ENCODE data around the gene PTPRT. TPM values are rescaled to one million over a fixed set of nuclear protein-coding genes. Genes with fewer than 3 reads are reported as not detected.

Gene PTPRT
- total RNA-seq, 1 donor from 2014 or later, result not detected

- Mint-ChIP-seq H3K9me3 (ENCODE audit: unreplicated experiment) (peaks cover 36% of the 10 kb centered on the region), H3K27me3 (ENCODE audit: unreplicated experiment) (no peaks in the 10 kb centered on the region), H3K4me1 (ENCODE audit: unreplicated experiment) (no peaks in the 10 kb centered on the region), H3K4me3 (ENCODE audit: unreplicated experiment) (no peak overlapping the region), H3K27ac (ENCODE audit: unreplicated experiment) (no peak overlapping the region), H3K36me3 (ENCODE audit: unreplicated experiment) (no peaks in the 10 kb centered on the region)
- no peak for TF ChIP-seq CTCF (IDR thresholded peaks at IDR 0.05)
- no peak for DNase-seq (ENCODE audit: extremely low spot score, unreplicated experiment)
Measured at GRCh38 chr20:42261766-42262270, 927.9 kb downstream of the PTPRT start.

GRCh38 chr20:42260184-42260583 is 929.5 kb downstream of the PTPRT start:
- Mint-ChIP-seq H3K4me3 (ENCODE audit: unreplicated experiment) (no peak overlapping the region), H3K36me3 (ENCODE audit: unreplicated experiment) (no peaks in the 10 kb centered on the region), H3K4me1 (ENCODE audit: unreplicated experiment) (no peaks in the 10 kb centered on the region), H3K27ac (ENCODE audit: unreplicated experiment) (no peak overlapping the region), H3K9me3 (ENCODE audit: unreplicated experiment) (peaks cover 31% of the 10 kb centered on the region), H3K27me3 (ENCODE audit: unreplicated experiment) (no peaks in the 10 kb centered on the region)
- no peak for DNase-seq (ENCODE audit: extremely low spot score, unreplicated experiment)
- no peak for TF ChIP-seq CTCF (IDR thresholded peaks at IDR 0.05)

GRCh38 chr20:42259389-42259788 is 930.3 kb downstream of the PTPRT start:
- no peak for TF ChIP-seq CTCF (IDR thresholded peaks at IDR 0.05)
- Mint-ChIP-seq H3K36me3 (ENCODE audit: unreplicated experiment) (no peaks in the 10 kb centered on the region), H3K4me1 (ENCODE audit: unreplicated experiment) (no peaks in the 10 kb centered on the region), H3K27ac (ENCODE audit: unreplicated experiment) (no peak overlapping the region), H3K4me3 (ENCODE audit: unreplicated experiment) (no peak overlapping the region), H3K9me3 (ENCODE audit: unreplicated experiment) (peaks cover 30% of the 10 kb centered on the region), H3K27me3 (ENCODE audit: unreplicated experiment) (no peaks in the 10 kb centered on the region)
- DNase-seq (ENCODE audit: extremely low spot score, unreplicated experiment), result no peak

GRCh38 chr20:42258564-42259302 is 931.0 kb downstream of the PTPRT start:
- H3K9me3 Mint-ChIP-seq (ENCODE audit: unreplicated experiment), result peaks cover 37% of the 10 kb centered on the region
- DNase-seq (ENCODE audit: extremely low spot score, unreplicated experiment), result no peak
- no peaks in the 10 kb centered on the region for H3K27me3 Mint-ChIP-seq (ENCODE audit: unreplicated experiment)
- no peak overlapping the region for H3K27ac Mint-ChIP-seq (ENCODE audit: unreplicated experiment)
- no peaks in the 10 kb centered on the region for H3K36me3 Mint-ChIP-seq (ENCODE audit: unreplicated experiment)
- no peak overlapping the region for H3K4me3 Mint-ChIP-seq (ENCODE audit: unreplicated experiment)
- no peaks in the 10 kb centered on the region for H3K4me1 Mint-ChIP-seq (ENCODE audit: unreplicated experiment)
- no peak for TF ChIP-seq CTCF (IDR thresholded peaks at IDR 0.05)

GRCh38 chr20:42255821-42256220 is 933.9 kb downstream of the PTPRT start:
- DNase-seq (ENCODE audit: extremely low spot score, unreplicated experiment), result no peak
- Mint-ChIP-seq H3K4me3 (ENCODE audit: unreplicated experiment) (no peak overlapping the region), H3K27me3 (ENCODE audit: unreplicated experiment) (no peaks in the 10 kb centered on the region), H3K36me3 (ENCODE audit: unreplicated experiment) (no peaks in the 10 kb centered on the region), H3K27ac (ENCODE audit: unreplicated experiment) (no peak overlapping the region), H3K9me3 (ENCODE audit: unreplicated experiment) (peaks cover 49% of the 10 kb centered on the region), H3K4me1 (ENCODE audit: unreplicated experiment) (no peaks in the 10 kb centered on the region)
- TF ChIP-seq CTCF (IDR thresholded peaks at IDR 0.05), result no peak
